Calu3 (cell line): ENCODE results near the gene UBLCP1. TPM values are rescaled to one million over a fixed set of nuclear protein-coding genes. Genes with fewer than 3 reads are reported as not detected.

ENCODE experiments used
- Bru-seq: library from RNA; stranded (reverse); fragments of 400-500 nt; gene quantifications from one replicate; lab custom pipeline; 2021; lab: Mats Ljungman, UMichigan
- BruChase-seq, 2 experiments: library from RNA; stranded (reverse); fragments of 400-500 nt; gene quantifications; one replicate each; lab custom pipeline; 2021; lab: Mats Ljungman, UMichigan
- BruUV-seq: library from RNA; stranded (reverse); fragments of 400-500 nt; replicated peaks from 2 replicates; lab custom pipeline; 2021; lab: Mats Ljungman, UMichigan
- CTCF ChIA-PET: fragments of 300-600 bp; sonication (Branson Sonifier 250); formaldehyde crosslinking; loops from one replicate; lab custom pipeline; 2022; ENCODE audit warnings: antibody characterized with exemption; lab: Charles Lee
- DNase-seq: peaks from one replicate; pipeline ENCODE4 v3.0.0; 2022
- H3K27ac Mint-ChIP-seq: one replicate; pipeline ENCODE4 v1.8.0; 2022; ENCODE audit warnings: mixed read lengths; ENCODE audit not compliant: unreplicated experiment
- H3K27me3 Mint-ChIP-seq: one replicate; pipeline ENCODE4 v1.8.0; 2022; ENCODE audit warnings: mixed read lengths; ENCODE audit not compliant: unreplicated experiment
- H3K36me3 Mint-ChIP-seq: one replicate; pipeline ENCODE4 v1.8.0; 2022; ENCODE audit warnings: mild to moderate bottlenecking, moderate library complexity, mixed read lengths; ENCODE audit not compliant: insufficient read depth, unreplicated experiment
- H3K4me1 Mint-ChIP-seq: one replicate; pipeline ENCODE4 v1.8.0; 2022; ENCODE audit warnings: mild to moderate bottlenecking, low read depth, mixed read lengths; ENCODE audit not compliant: unreplicated experiment
- H3K4me3 Mint-ChIP-seq: one replicate; pipeline ENCODE4 v1.8.0; 2022; ENCODE audit warnings: mild to moderate bottlenecking, low read depth, moderate library complexity, mixed read lengths; ENCODE audit not compliant: unreplicated experiment
- H3K9me3 Mint-ChIP-seq: one replicate; pipeline ENCODE4 v1.8.0; 2022; ENCODE audit warnings: low read depth, mixed read lengths; ENCODE audit not compliant: unreplicated experiment
- intact Hi-C: fragments of 100-400 bp; cut with micrococcal nuclease; formaldehyde crosslinking; loops from one replicate; pipeline ENCODE4 v1.10.0; 2022; ENCODE audit not compliant: unreplicated experiment
- long read RNA-seq: library from polyadenylated mRNA; stranded (forward); transcript quantifications from one replicate; pipeline ENCODE4 v2.0.0, GENCODE V29; 2022
- total RNA-seq: library from RNA; stranded (reverse); gene quantifications from 2 replicates; pipeline ENCODE4 v1.2.3, GENCODE V29; 2022
- TF ChIP-seq, protein P1 (sequence below): fragments of 200-600 bp; IDR thresholded peaks from one replicate; pipeline ENCODE4 v1.8.0; 2022; ENCODE audit warnings: antibody characterized with exemption; ENCODE audit not compliant: unreplicated experiment

The UBLCP1 gene, protein sequence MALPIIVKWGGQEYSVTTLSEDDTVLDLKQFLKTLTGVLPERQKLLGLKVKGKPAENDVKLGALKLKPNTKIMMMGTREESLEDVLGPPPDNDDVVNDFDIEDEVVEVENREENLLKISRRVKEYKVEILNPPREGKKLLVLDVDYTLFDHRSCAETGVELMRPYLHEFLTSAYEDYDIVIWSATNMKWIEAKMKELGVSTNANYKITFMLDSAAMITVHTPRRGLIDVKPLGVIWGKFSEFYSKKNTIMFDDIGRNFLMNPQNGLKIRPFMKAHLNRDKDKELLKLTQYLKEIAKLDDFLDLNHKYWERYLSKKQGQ
- total RNA-seq (35.8 and 39.5 TPM in 2 replicates), Bru-seq, nascent RNA (percentile 92 among the genes with signal in this experiment), BruChase-seq, experiment 1, labeled RNA remaining after a 6-hour chase (percentile 89 among the genes with signal in this experiment), BruChase-seq, experiment 2, labeled RNA remaining after a 2-hour chase (percentile 89 among the genes with signal in this experiment)
- long read RNA-seq, transcript UBLCP1-201 (11 exons, 2,392 nt), result major isoform, 62 of 66 reads
- long read RNA-seq, partial matches to known transcripts, result 2 of 66 reads
- long read RNA-seq, other reads (novel, unspliced or antisense), result 2 of 66 reads

DNA sequence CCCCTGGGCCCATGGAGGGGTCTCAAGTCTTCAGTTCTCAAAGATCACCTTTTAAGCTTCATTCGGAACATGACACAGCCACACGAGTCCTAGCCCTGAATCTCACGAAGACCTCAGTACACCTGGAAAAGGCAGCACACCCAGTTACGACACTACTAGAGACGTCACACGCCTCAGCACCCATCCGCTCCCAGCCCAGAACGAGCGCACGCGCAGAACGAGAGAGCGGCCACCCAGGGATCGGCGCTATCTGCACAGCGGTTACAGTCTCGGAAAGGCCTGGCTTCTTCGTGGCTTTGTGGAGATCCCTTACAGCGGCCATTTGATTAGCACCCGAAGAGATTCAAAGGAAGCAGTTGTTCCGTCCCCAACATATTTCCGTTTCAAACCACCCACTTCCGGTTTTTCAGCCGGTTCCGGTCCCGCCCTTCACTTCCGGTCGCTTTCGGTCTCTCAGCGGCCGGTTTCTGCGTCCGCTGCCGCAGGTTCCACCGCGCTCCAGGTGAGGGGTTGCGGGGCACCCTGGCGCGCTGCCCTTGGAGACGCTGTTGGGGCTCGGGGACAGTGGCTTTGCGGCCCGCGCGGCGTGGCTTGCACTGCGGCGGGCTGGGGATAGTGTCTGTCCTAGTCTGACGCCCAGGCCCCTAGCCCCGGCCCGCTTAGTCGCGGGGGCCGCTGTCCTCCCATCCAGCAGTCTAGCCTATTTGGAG, at the start of gene UBLCP1:
TSS of gene UBLCP1 (plus strand) at position 432 of the 710 bp plus-strand sequence. CDS start 5,626 bp downstream, outside the sequence.
- Mint-ChIP-seq H3K9me3 (peaks cover 2% of the 10 kb centered on the region), H3K27ac (peak within 1 kb of the TSS; percentile 92), H3K27me3 (no peaks in the 10 kb centered on the region), H3K4me1 (peaks cover 9% of the 10 kb centered on the region), H3K4me3 (peak within 1 kb of the TSS; percentile 84), H3K36me3 (peaks cover 24% of the 10 kb centered on the region)
- intact Hi-C loops, result loop anchor here (1.0 to 5.0 kb wide), 3 partner anchors 56 to 106 kb away; no protein-coding TSS in a partner anchor
- DNase-seq, result peak; percentile 84
- CTCF ChIA-PET, result interaction anchor here (1.1 to 1.2 kb wide), 2 partner anchors 106 to 670 kb away, joined by 3 to 5 read pairs; no protein-coding TSS in a partner anchor
- TSS peak; percentile 96 for BruUV-seq
- TF ChIP-seq, protein P1, sequence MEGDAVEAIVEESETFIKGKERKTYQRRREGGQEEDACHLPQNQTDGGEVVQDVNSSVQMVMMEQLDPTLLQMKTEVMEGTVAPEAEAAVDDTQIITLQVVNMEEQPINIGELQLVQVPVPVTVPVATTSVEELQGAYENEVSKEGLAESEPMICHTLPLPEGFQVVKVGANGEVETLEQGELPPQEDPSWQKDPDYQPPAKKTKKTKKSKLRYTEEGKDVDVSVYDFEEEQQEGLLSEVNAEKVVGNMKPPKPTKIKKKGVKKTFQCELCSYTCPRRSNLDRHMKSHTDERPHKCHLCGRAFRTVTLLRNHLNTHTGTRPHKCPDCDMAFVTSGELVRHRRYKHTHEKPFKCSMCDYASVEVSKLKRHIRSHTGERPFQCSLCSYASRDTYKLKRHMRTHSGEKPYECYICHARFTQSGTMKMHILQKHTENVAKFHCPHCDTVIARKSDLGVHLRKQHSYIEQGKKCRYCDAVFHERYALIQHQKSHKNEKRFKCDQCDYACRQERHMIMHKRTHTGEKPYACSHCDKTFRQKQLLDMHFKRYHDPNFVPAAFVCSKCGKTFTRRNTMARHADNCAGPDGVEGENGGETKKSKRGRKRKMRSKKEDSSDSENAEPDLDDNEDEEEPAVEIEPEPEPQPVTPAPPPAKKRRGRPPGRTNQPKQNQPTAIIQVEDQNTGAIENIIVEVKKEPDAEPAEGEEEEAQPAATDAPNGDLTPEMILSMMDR, result no peak

DNA sequence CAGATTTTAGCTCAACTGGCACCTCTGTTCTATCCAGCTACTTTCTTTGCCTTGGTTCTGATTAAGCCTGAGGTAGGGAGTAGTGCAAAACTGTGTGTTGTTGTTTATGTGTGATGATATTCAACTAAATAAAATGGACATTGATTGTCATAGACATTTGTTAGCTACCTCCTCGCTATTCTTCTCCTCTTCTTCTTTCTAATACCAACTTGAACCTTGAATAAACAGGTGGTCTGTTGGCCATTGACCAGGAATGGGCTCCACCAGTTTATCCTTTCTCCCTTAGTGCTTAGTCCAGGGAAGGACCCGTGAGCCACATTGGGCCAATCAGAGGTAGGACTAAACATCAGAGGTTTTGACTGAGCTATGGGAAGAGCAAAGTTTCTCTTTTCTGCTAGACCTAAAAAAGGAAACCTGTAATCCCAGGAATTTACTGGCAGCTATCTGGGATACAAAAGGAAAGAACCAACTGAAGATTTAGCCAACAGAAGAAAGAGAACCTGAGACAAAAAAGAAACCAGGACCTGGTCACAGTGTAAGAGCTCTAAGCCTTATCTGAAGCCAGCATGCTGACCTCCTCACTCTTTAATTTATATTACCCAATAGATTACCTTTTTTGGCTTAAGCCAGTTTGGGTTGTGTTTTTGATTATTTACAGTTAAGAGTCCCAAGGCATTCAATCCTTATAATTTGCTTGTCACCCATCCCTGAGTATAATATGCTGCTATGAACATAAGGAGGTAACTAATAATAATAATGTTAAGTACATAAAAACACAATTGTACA, 48.4 kb upstream of the UBLCP1 start:
- Mint-ChIP-seq H3K36me3 (peaks cover 47% of the 10 kb centered on the region), H3K9me3 (no peaks in the 10 kb centered on the region), H3K4me3 (no peak overlapping the region), H3K4me1 (peaks cover 78% of the 10 kb centered on the region), H3K27ac (peak overlapping the region; percentile 52), H3K27me3 (no peaks in the 10 kb centered on the region)
- CTCF ChIA-PET, result interaction anchor here (0.6 to 1.0 kb wide), 2 partner anchors 10 to 58 kb away, joined by 3 to 6 read pairs; no protein-coding TSS in a partner anchor
- DNase-seq, result no peak
- intact Hi-C loops, result loop anchor here (5.0 to 10.0 kb wide), 2 partner anchors 103 to 1330 kb away; no protein-coding TSS in a partner anchor
- TF ChIP-seq, protein P1, result no peak
- BruUV-seq, result no TSS peak

DNA sequence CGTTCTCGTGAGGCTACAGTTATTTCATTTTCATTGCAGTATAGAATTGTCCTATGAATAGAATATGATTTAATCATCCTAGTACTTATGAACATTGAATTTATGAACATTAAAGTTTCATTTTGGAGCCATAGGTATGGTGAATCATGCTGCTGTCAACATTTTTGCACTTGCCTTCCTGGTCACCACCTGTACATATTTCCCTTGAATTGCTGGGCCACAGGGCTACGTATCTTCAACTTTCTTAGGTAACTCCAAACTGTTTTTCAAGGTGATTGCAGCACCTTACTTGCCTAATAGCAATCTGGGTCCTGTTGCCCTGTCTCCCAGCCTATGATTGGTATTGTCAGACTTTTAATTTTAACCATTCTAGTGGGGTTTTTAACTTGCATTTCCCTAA, 47.2 kb upstream of the UBLCP1 start:
- TF ChIP-seq, protein P1, result no peak
- intact Hi-C loops, result loop anchor here (10.0 kb wide), 1 partner anchor 1331 kb away; no protein-coding TSS in a partner anchor
- Mint-ChIP-seq H3K27me3 (no peaks in the 10 kb centered on the region), H3K36me3 (peaks cover 35% of the 10 kb centered on the region), H3K4me1 (peaks cover 66% of the 10 kb centered on the region), H3K27ac (peak overlapping the region; percentile 52), H3K9me3 (no peaks in the 10 kb centered on the region), H3K4me3 (no peak overlapping the region)
- BruUV-seq, result no TSS peak
- DNase-seq, result no peak
- CTCF ChIA-PET, result interaction anchor here (0.6 kb wide), 1 partner anchor 31 kb away, joined by 3 read pairs; no protein-coding TSS in a partner anchor
